Ishikawa (cell line): ENCODE results near the gene TREX2.

Experiments used
- EGR1 ChIP-seq: IDR thresholded peaks from 2 replicates; pipeline ENCODE4 v1.6.1; 2012
- EP300 ChIP-seq: IDR thresholded peaks from 2 replicates; pipeline ENCODE4 v1.6.1; 2012; ENCODE audit warnings: borderline replicate concordance
- TAF1 ChIP-seq: IDR thresholded peaks from 2 replicates; pipeline ENCODE4 v1.6.1; 2012; ENCODE audit warnings: low read depth, mild to moderate bottlenecking
- TF ChIP-seq, protein P1 (sequence below): IDR thresholded peaks from 2 replicates; pipeline ENCODE4 v1.6.1; 2012
- TF ChIP-seq, protein P2 (sequence below): IDR thresholded peaks from 2 replicates; pipeline ENCODE4 v1.6.1; 2012

GRCh38 chrX:153493085-153493484, 47.2 kb upstream of the TREX2 start:
- TF ChIP-seq EGR1: no peak
- TF ChIP-seq EP300: no peak
- TF ChIP-seq, protein P1, sequence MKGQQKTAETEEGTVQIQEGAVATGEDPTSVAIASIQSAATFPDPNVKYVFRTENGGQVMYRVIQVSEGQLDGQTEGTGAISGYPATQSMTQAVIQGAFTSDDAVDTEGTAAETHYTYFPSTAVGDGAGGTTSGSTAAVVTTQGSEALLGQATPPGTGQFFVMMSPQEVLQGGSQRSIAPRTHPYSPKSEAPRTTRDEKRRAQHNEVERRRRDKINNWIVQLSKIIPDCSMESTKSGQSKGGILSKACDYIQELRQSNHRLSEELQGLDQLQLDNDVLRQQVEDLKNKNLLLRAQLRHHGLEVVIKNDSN: no peak
- TF ChIP-seq, protein P2, sequence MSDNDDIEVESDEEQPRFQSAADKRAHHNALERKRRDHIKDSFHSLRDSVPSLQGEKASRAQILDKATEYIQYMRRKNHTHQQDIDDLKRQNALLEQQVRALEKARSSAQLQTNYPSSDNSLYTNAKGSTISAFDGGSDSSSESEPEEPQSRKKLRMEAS: no peak
- TF ChIP-seq TAF1: no peak
